ENCODE results near the gene YTHDF1.

GRCh38 chr20:63152322-63153253, 63.3 kb downstream of the YTHDF1 start:
- TF ChIP-seq CTCF (IDR thresholded peaks at IDR 0.05; ENCODE audit: low read length) (no peak), EZH2 (IDR thresholded peaks at IDR 0.05; ENCODE audit: borderline replicate concordance, low read length) (no peak)
